ENCODE data around the gene MSI2.
"Not testable (repeated sequence)": the region's sequence is repeated elsewhere in the genome, so short reads cannot be mapped to it uniquely, and the experiment has no call there.

MSI2 gene

GRCh38 chr17:57609125-57609877 is 353.0 kb downstream of the MSI2 start:
- no peak for DNase-seq

GRCh38 chr17:57609878-57610270 is 353.6 kb downstream of the MSI2 start:
- no peak for DNase-seq

- DNase-seq, result no peak
Measured at GRCh38 chr17:57612202-57613071, 356.1 kb downstream of the MSI2 start.

GRCh38 chr17:57614742-57615141 is 358.4 kb downstream of the MSI2 start:
- no peak for DNase-seq

GRCh38 chr17:57615836-57616757 is 359.8 kb downstream of the MSI2 start:
- no peak for DNase-seq

GRCh38 chr17:57617218-57617617 is 360.9 kb downstream of the MSI2 start:
- DNase-seq, result no peak

- no peak for DNase-seq
Measured at GRCh38 chr17:57619061-57619937, 363.0 kb downstream of the MSI2 start.

GRCh38 chr17:57620576-57620975 is 364.3 kb downstream of the MSI2 start:
- DNase-seq, result no peak

- DNase-seq, result not testable (repeated sequence)
Measured at GRCh38 chr17:57621791-57622190, 365.5 kb downstream of the MSI2 start.

GRCh38 chr17:57622306-57622682 is 366.0 kb downstream of the MSI2 start:
- DNase-seq, result no peak

- DNase-seq, result peak; percentile 82
Measured at GRCh38 chr17:57622683-57623433, 366.5 kb downstream of the MSI2 start.

- peak; percentile 91 for DNase-seq
Measured at GRCh38 chr17:57623620-57624019, 367.3 kb downstream of the MSI2 start.

- DNase-seq, result no peak
Measured at GRCh38 chr17:57624386-57624785, 368.1 kb downstream of the MSI2 start.

- no peak for DNase-seq
Measured at GRCh38 chr17:57625511-57625910, 369.2 kb downstream of the MSI2 start.

- DNase-seq, result no peak
Measured at GRCh38 chr17:57625957-57626356, 369.6 kb downstream of the MSI2 start.

GRCh38 chr17:57626520-57627210 is 370.3 kb downstream of the MSI2 start:
- DNase-seq, result no peak

GRCh38 chr17:57627591-57627990 is 371.3 kb downstream of the MSI2 start:
- no peak for DNase-seq

GRCh38 chr17:57628421-57628820 is 372.1 kb downstream of the MSI2 start:
- DNase-seq, result no peak

- no peak for DNase-seq
Measured at GRCh38 chr17:57629470-57629869, 373.1 kb downstream of the MSI2 start.

- no peak for DNase-seq
Measured at GRCh38 chr17:57629886-57630285, 373.6 kb downstream of the MSI2 start.

- DNase-seq, result no peak
Measured at GRCh38 chr17:57630736-57631135, 374.4 kb downstream of the MSI2 start.
